Heart left ventricle (tissue), 16 donors: ENCODE results near the gene CSTPP1. TPM values are rescaled to one million over a fixed set of nuclear protein-coding genes. Genes with fewer than 3 reads are reported as not detected.

ENCODE experiments used
- ATAC-seq, 4 donors: fragments of 200-7000 bp; cut with Tn5 transposase; one replicate each; pipeline ENCODE4 v1.9.1; 2020 to 2022; ENCODE audit warnings: moderate library complexity in 4 of 4, mild to moderate bottlenecking in 3 of 4, moderate number of reproducible peaks in 1 of 4
- DNase-seq, 5 donors: peaks; one replicate each; pipeline ENCODE4 v3.0.0-alpha.2; 2020
- H3K27ac ChIP-seq, 12 donors: fragments of 200-600 bp; sonication (generic) in 4 of 12; one replicate each; pipeline versions ENCODE4 v1.5.0 to v1.8.0; 2016 to 2022; ENCODE audit warnings: mild to moderate bottlenecking in 2 of 12
- H3K27me3 ChIP-seq, 9 donors: fragments of 200-600 bp; sonication (generic) in 2 of 9; one replicate each; pipeline versions ENCODE4 v1.5.1 to v1.8.0; 2016 to 2022; ENCODE audit warnings: mild to moderate bottlenecking in 3 of 9
- H3K36me3 ChIP-seq, 9 donors: fragments of 200-600 bp; sonication (generic) in 2 of 9; one replicate each; pipeline versions ENCODE4 v1.5.0 to v1.8.0; 2018 to 2022; ENCODE audit warnings: mild to moderate bottlenecking in 2 of 9
- H3K4me1 ChIP-seq, 12 donors: fragments of 200-600 bp; sonication (generic) in 4 of 12; one replicate each; pipeline versions ENCODE4 v1.5.0 to v1.8.0; 2016 to 2022; ENCODE audit warnings: mild to moderate bottlenecking in 3 of 12
- H3K4me3 ChIP-seq, 12 donors: fragments of 200-600 bp; sonication (generic) in 4 of 12; one replicate each; pipeline versions ENCODE4 v1.5.0 to v1.8.0; 2017 to 2022; ENCODE audit warnings: mild to moderate bottlenecking in 9 of 12, moderate library complexity in 4 of 12
- H3K9me3 ChIP-seq, 12 donors: fragments of 200-600 bp; sonication (generic) in 4 of 12; one replicate each; pipeline versions ENCODE4 v1.5.0 to v1.8.0; 2016 to 2022; ENCODE audit warnings: mild to moderate bottlenecking in 1 of 12
- POLR2A ChIP-seq, 2 donors: fragments of 450-650 bp; IDR thresholded peaks; one replicate each; pipeline ENCODE4 v1.6.1; 2017; ENCODE audit warnings: antibody characterized with exemption in 2 of 2, mild to moderate bottlenecking in 2 of 2, moderate library complexity in 2 of 2
- WGBS, 4 donors: extraction: QIAGEN DNeasy Blood & Tissue Kit in 2 of 4; methylation state at CpG; one replicate each; pipeline versions ENCODE4 v1.1.5 to v1.1.7; 2013 to 2018; 5-methylcytosine and 5-hydroxymethylcytosine counted together
- intact Hi-C, 10 donors: fragments of 100-400 bp; cut with DNase I; formaldehyde crosslinking; loops; one replicate each; pipeline versions ENCODE4 v1.11.1 to v1.14.2; 2022
- polyA plus RNA-seq, 2 donors: library from polyadenylated mRNA; stranded (reverse); fragments of 200-250 nt; gene quantifications; one replicate each; pipeline ENCODE4 v1.2.3, GENCODE V29; 2013
- total RNA-seq, 9 donors: library from RNA; depleted of rRNA in 2 of 9; stranded (reverse); fragments of >200 nt in 2 of 9; fragmentation: NEBNext Ultra II Directional in 3 of 9; extraction: Animal tissue kit (Norgen Biotek cat#: 25700) in 3 of 9; gene quantifications; one replicate each; pipeline versions ENCODE4 v1.1.0 to v1.2.4, GENCODE V29; 2016 to 2023
- TF ChIP-seq, protein P1 (sequence below), 12 donors: fragments of 200-600 bp; sonication (generic) in 4 of 12; IDR thresholded peaks; one replicate each; pipeline versions ENCODE4 v1.5.0 to v1.8.0; 2018 to 2022; ENCODE audit warnings: antibody characterized with exemption in 12 of 12, mild to moderate bottlenecking in 5 of 12
- donor health status: ischemic (EF 13 %, LVEDD 7.1; RV severe dilation, severe dysfunction).
- donor health status: healthy with polysubstance abuse.
- donor health status: DM: no; HTN: yes; CAD: no.
- donor health status: DM: no; HTN: no; CAD: no.
- donor health status: ischemic (EF 25% LVEDD 6.9; RV normal size, moderate dysfunction).
- donor health status: ischemic (EF 25% LVEDD 5.7; RV mildly dilated, moderate dysfunction).
- donor health status: healthy.
- donor health status: DM: yes; HTN: yes; CAD: no.
- donor health status: ischemic (EF 35%, LVEDD 5.7; RV mildly dilated, moderate dysfunction).
- donor health status: nonischemic (EF 11% LVEDD 7.7; RV severe dilation, severe dysfunction).
- donor health status: DM: yes; HTN: yes; CAD: no.
- donor health status: PGD.
- donor health status: ischemic (EF 29% LVEDD 5.4; RV normal size, mild dysfunction).
- donor health status: nonischemic (EF 23%, LVEDD 6.1; RV moderate dilation, normal function).

Gene CSTPP1
- total and polyA plus RNA-seq, 11 donors: 9.9 to 33.4 (median 14.7) TPM

GRCh38 chr11:47057365-47057764, 120.8 kb downstream of the CSTPP1 start:
- DNase-seq (no peak), ATAC-seq (no peak)
- Histone ChIP-seq H3K36me3 (no peaks in the 10 kb centered on the region), H3K27me3 (no peaks in the 10 kb centered on the region), H3K4me3 (no peak overlapping the region), H3K27ac (no peak overlapping the region), H3K9me3 (peaks cover 0 to 10% (median 0%) of the 10 kb centered on the region in 12 donors), H3K4me1 (peaks cover 0 to 14% (median 5%) of the 10 kb centered on the region in 12 donors)
- TF ChIP-seq, protein P1, sequence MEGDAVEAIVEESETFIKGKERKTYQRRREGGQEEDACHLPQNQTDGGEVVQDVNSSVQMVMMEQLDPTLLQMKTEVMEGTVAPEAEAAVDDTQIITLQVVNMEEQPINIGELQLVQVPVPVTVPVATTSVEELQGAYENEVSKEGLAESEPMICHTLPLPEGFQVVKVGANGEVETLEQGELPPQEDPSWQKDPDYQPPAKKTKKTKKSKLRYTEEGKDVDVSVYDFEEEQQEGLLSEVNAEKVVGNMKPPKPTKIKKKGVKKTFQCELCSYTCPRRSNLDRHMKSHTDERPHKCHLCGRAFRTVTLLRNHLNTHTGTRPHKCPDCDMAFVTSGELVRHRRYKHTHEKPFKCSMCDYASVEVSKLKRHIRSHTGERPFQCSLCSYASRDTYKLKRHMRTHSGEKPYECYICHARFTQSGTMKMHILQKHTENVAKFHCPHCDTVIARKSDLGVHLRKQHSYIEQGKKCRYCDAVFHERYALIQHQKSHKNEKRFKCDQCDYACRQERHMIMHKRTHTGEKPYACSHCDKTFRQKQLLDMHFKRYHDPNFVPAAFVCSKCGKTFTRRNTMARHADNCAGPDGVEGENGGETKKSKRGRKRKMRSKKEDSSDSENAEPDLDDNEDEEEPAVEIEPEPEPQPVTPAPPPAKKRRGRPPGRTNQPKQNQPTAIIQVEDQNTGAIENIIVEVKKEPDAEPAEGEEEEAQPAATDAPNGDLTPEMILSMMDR (IDR thresholded peaks at IDR 0.05): no peak
- no peak for TF ChIP-seq POLR2A (IDR thresholded peaks at IDR 0.05)
- intact Hi-C loops: no loop called here

- intact Hi-C loops: no loop called here
- DNase-seq (no peak), ATAC-seq (no peak)
- Histone ChIP-seq H3K27ac (no peak overlapping the region), H3K36me3 (no peaks in the 10 kb centered on the region), H3K27me3 (no peaks in the 10 kb centered on the region), H3K4me1 (peaks cover 0 to 13% (median 5%) of the 10 kb centered on the region in 12 donors), H3K9me3 (peaks cover 0 to 10% (median 0%) of the 10 kb centered on the region in 12 donors), H3K4me3 (no peak overlapping the region)
- 76 to 82% (median 78%) methylated on average over 2 of the region's 2 CpGs for WGBS, 4 donors
- TF ChIP-seq, protein P1 (IDR thresholded peaks at IDR 0.05): no peak
- TF ChIP-seq POLR2A (IDR thresholded peaks at IDR 0.05): no peak
Measured at GRCh38 chr11:47060807-47061206, 124.2 kb downstream of the CSTPP1 start.

GRCh38 chr11:47061429-47062178, 125.0 kb downstream of the CSTPP1 start:
- ATAC-seq: no peak
- Histone ChIP-seq H3K9me3 (peaks cover 0 to 10% (median 0%) of the 10 kb centered on the region in 12 donors), H3K27me3 (no peaks in the 10 kb centered on the region), H3K4me1 (peaks cover 0 to 5% (median 0%) of the 10 kb centered on the region in 12 donors), H3K27ac (no peak overlapping the region), H3K36me3 (no peaks in the 10 kb centered on the region), H3K4me3 (no peak overlapping the region)
- intact Hi-C loops: no loop called here
- TF ChIP-seq POLR2A (IDR thresholded peaks at IDR 0.05): no peak
- TF ChIP-seq, protein P1 (IDR thresholded peaks at IDR 0.05): no peak
- no peak for DNase-seq
- 80 to 86% (median 84%) methylated on average over 3 of the region's 3 CpGs for WGBS, 4 donors

DNA sequence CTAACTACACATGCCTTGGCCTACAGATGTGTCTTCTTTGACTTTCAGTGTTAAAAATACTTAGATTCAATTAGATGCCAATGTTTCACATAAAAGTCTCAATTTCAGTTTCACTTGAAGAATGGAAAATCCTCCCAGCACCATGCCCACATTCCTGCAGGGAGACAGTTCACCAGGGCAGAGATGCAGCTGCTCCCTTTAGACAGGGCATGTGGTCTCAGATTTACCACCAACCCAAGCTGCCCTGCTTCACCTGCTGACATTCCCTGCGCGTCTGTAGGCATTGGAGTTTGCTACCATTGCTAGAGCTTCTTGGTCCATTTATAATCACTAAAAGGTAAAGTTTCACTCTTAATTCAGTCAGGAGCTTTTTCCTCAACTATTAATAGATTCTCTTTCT, 126.2 kb downstream of the CSTPP1 start:
- TF ChIP-seq POLR2A (IDR thresholded peaks at IDR 0.05): no peak
- TF ChIP-seq, protein P1 (IDR thresholded peaks at IDR 0.05): no peak
- no peaks in the 10 kb centered on the region for H3K36me3 ChIP-seq
- DNase-seq: no peak
- ATAC-seq: no peak
- 87 to 100% (median 91%) methylated on average over 2 of the region's 2 CpGs for WGBS, 4 donors
- H3K27ac ChIP-seq: no peak overlapping the region
- H3K9me3 ChIP-seq: peaks cover 0 to 8% (median 0%) of the 10 kb centered on the region in 12 donors
- intact Hi-C loops: no loop called here
- H3K4me1 ChIP-seq: peaks cover 0 to 4% (median 0%) of the 10 kb centered on the region in 12 donors
- no peak overlapping the region for H3K4me3 ChIP-seq
- no peaks in the 10 kb centered on the region for H3K27me3 ChIP-seq
